ENCODE data around the gene FOXI1. TPM values are rescaled to one million over a fixed set of nuclear protein-coding genes. Genes with fewer than 3 reads are reported as not detected.

Gene FOXI1
- total and polyA plus RNA-seq, 2 of the 13 experiments (the other 11 are each of a cell fraction or from before 2014, with no cell fraction given), result not detected

DNA sequence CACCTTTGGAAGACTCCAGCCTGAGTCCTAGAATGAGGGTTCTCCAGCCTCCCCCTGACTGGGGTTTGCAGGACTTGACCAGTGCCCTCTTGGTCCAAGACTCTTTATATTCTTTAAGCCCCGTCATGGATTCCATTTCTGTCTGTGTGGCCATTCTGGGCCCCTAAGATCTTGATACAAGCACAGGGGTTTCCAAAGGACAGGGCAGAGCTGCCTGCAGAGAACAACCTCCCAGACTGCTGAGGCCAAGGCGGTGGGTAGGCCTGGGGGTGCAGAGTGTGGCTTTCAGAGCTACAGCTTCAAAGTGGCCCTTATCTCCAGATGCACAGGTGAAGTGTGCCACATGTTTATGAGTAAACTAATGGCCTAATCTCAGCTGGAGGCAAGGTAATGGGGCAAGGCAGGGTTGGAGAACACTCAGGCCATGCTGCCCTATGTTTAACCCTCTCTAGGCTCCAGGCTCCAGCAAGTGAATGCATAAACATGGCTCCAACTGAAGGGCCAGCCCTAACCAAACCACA lies 32.1 kb downstream of the FOXI1 start:
- Histone ChIP-seq H4K20me1 (ENCODE audit: insufficient read depth, low read length) (no peaks in the 10 kb centered on the region), H3K4me1 (ENCODE audit: insufficient read depth, low read length) (no peaks in the 10 kb centered on the region), H3K27ac (ENCODE audit: extremely low read length, insufficient read depth, low read length) (no peak overlapping the region), H3K4me3 (replicated peaks in 1 of 3; ENCODE audit: insufficient read depth in 1 of 3, low read depth in 2 of 3, low read length in 3 of 3) (no peak overlapping the region), H3K4me2 (ENCODE audit: low read depth, low read length) (no peak overlapping the region), H2AFZ (ENCODE audit: low read length) (no peak overlapping the region), H3K9ac (ENCODE audit: insufficient read depth, low read depth, low read length) (no peak overlapping the region), H3K36me3 (replicated peaks in 1 of 2; ENCODE audit: control insufficient read depth in 1 of 2, insufficient read depth in 2 of 2, low read length in 2 of 2) (no peaks in the 10 kb centered on the region), H3K9me3 (ENCODE audit: low read length) (no peaks in the 10 kb centered on the region), H3K27me3 (ENCODE audit: control insufficient read depth in 1 of 2, insufficient read depth in 2 of 2, low read length in 2 of 2) (no peaks in the 10 kb centered on the region), H3K79me2 (ENCODE audit: insufficient read depth, low read length) (no peaks in the 10 kb centered on the region)
- in situ Hi-C loops (cut with HindIII; ENCODE audit: extremely low pct_ligation_motif_present, low pct_unique_long_range_greater_than_20kb), result no loop called here
- POLR2A ChIA-PET, result no interaction called here
- WGBS (ENCODE audit: low lambda C conversion rate), result 0% methylated on average over 2 of the region's 2 CpGs
- DNase-seq (ENCODE audit: low spot score), result no peak
- no TSS peak for BruUV-seq (replicated peaks)
- no peak for ATAC-seq
- TF ChIP-seq CBX2 (IDR thresholded peaks at IDR 0.05; ENCODE audit: low read depth, low read length) (no peak), CBX2 (CRISPR knock-in tag; IDR thresholded peaks at IDR 0.05; ENCODE audit: low read depth) (no peak), KMT2A (CRISPR knock-in tag; IDR thresholded peaks at IDR 0.05) (no peak), IRX3 (CRISPR knock-in tag; IDR thresholded peaks at IDR 0.05; ENCODE audit: borderline replicate concordance, low read depth) (no peak), ATF1 (CRISPR knock-in tag; IDR thresholded peaks at IDR 0.05) (no peak), ZNF441 (CRISPR knock-in tag; IDR thresholded peaks at IDR 0.05; ENCODE audit: borderline replicate concordance) (no peak), ZNF577 (CRISPR knock-in tag; IDR thresholded peaks at IDR 0.05; ENCODE audit: borderline replicate concordance, low read depth) (no peak), RFX5 (IDR thresholded peaks at IDR 0.05; ENCODE audit: low read depth, low read length) (no peak), NFYC (CRISPR knock-in tag; IDR thresholded peaks at IDR 0.05) (no peak), HNF4G (IDR thresholded peaks at IDR 0.05; ENCODE audit: borderline replicate concordance, low read depth, low read length) (no peak), HNF4G (CRISPR knock-in tag; IDR thresholded peaks at IDR 0.05; ENCODE audit: borderline replicate concordance, low read depth) (no peak), ZNF614 (CRISPR knock-in tag; IDR thresholded peaks at IDR 0.05; ENCODE audit: borderline replicate concordance) (no peak), PCBP2 (optimal IDR thresholded peaks at IDR 0.05; ENCODE audit: low read depth, low read length, poor library complexity, severe bottlenecking) (no peak), JDP2 (CRISPR knock-in tag; IDR thresholded peaks at IDR 0.05; ENCODE audit: borderline replicate concordance) (no peak)
- TF ChIP-seq, protein P1, sequence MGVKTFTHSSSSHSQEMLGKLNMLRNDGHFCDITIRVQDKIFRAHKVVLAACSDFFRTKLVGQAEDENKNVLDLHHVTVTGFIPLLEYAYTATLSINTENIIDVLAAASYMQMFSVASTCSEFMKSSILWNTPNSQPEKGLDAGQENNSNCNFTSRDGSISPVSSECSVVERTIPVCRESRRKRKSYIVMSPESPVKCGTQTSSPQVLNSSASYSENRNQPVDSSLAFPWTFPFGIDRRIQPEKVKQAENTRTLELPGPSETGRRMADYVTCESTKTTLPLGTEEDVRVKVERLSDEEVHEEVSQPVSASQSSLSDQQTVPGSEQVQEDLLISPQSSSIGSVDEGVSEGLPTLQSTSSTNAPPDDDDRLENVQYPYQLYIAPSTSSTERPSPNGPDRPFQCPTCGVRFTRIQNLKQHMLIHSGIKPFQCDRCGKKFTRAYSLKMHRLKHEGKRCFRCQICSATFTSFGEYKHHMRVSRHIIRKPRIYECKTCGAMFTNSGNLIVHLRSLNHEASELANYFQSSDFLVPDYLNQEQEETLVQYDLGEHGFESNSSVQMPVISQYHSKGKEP (CRISPR knock-in tag; IDR thresholded peaks at IDR 0.05), result no peak
- TF ChIP-seq, protein P2, sequence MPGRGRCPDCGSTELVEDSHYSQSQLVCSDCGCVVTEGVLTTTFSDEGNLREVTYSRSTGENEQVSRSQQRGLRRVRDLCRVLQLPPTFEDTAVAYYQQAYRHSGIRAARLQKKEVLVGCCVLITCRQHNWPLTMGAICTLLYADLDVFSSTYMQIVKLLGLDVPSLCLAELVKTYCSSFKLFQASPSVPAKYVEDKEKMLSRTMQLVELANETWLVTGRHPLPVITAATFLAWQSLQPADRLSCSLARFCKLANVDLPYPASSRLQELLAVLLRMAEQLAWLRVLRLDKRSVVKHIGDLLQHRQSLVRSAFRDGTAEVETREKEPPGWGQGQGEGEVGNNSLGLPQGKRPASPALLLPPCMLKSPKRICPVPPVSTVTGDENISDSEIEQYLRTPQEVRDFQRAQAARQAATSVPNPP (CRISPR knock-in tag; IDR thresholded peaks at IDR 0.05), result no peak
- TF ChIP-seq, protein P3, sequence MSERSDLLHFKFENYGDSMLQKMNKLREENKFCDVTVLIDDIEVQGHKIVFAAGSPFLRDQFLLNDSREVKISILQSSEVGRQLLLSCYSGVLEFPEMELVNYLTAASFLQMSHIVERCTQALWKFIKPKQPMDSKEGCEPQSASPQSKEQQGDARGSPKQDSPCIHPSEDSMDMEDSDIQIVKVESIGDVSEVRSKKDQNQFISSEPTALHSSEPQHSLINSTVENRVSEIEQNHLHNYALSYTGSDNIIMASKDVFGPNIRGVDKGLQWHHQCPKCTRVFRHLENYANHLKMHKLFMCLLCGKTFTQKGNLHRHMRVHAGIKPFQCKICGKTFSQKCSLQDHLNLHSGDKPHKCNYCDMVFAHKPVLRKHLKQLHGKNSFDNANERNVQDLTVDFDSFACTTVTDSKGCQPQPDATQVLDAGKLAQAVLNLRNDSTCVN (CRISPR knock-in tag; IDR thresholded peaks at IDR 0.05; ENCODE audit: borderline replicate concordance), result no peak
- TF ChIP-seq, protein P4, sequence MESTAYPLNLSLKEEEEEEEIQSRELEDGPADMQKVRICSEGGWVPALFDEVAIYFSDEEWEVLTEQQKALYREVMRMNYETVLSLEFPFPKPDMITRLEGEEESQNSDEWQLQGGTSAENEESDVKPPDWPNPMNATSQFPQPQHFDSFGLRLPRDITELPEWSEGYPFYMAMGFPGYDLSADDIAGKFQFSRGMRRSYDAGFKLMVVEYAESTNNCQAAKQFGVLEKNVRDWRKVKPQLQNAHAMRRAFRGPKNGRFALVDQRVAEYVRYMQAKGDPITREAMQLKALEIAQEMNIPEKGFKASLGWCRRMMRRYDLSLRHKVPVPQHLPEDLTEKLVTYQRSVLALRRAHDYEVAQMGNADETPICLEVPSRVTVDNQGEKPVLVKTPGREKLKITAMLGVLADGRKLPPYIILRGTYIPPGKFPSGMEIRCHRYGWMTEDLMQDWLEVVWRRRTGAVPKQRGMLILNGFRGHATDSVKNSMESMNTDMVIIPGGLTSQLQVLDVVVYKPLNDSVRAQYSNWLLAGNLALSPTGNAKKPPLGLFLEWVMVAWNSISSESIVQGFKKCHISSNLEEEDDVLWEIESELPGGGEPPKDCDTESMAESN (CRISPR knock-in tag; conservative IDR thresholded peaks at IDR 0.05), result no peak
- no peak for FAIRE-seq
- CTCF ChIA-PET (ENCODE audit: low intra/inter-chr PET ratio, low total read pairs), result no interaction called here
- intact Hi-C loops (cut with micrococcal nuclease; ENCODE audit: unreplicated experiment), result no loop called here

Measured in HepG2 (cell line).